Inflammatory macrophage treated with lipopolysaccharide for 4 hours (primary cell): Measurements from ENCODE around the gene ABCA10.

Experiments
- DNase-seq: peaks from one replicate; pipeline ENCODE4 v3.0.0-alpha.2; 2020

Gene ABCA10

GRCh38 chr17:69154267-69154666 lies 74.4 kb downstream of the ABCA10 start:
- DNase-seq = no peak

DNA sequence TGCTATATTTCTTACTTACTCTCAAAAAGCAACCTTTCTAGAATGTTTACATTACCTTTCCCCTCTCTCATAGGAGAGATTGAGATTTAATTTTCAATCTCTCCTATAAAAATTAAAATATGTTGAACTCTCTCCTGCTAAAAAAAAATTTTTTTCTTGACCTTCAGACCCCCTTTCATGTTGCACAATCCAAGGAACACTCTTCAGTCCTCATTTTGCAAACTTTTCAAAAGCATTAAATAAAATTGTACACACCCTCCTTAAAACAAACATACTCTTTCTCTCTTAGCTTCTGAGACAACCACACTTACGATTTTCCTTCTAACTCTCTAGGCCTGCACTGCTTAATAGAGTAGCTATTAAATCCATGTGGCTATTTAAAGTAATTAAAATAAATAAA lies 78.3 kb downstream of the ABCA10 start:
- DNase-seq = no peak

GRCh38 chr17:69147460-69147859 lies 81.2 kb downstream of the ABCA10 start:
- DNase-seq = no peak

DNA sequence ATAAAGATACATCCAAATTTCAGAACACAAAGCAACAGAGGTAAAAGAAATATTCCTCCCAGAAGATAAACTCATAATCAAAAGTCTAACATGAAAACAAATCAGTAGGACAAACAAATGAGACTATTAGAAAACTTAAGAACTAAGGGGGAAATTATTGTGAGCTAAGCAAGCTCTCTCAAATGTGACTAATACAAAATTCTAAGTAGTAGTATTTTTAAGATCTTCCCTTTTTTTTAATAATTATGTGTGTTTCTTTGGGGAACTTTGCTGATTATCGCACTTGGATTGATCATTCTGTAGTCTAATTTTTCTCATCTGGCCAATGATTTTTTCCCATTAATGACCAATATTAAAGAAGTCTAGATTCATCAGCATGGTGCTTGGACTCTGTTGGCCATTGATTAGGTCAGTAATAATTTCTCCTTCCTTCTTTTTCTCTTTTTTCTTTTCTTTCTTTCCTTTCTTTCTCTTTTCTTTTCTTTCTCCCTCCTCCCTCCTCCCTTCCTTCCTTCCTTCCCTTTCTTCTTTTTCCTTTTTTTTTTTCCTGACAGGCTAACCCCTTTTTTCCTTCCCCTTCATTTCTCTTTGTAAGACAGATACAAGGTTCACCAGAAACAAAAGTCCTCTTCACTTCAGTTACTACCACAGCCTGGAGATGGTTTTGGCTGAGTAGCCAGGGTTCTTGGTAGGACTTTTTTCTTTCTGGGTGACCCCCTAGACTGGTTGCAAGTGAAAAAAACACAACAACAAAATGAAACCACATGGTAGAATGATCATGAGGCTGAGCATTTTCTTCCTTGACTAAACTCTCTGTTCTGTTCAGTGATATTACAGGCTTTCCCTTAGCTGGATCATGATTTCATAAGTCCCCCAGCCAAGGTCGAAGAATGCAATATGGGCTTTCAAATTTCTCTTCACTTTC lies 84.0 kb downstream of the ABCA10 start:
- DNase-seq = peak; percentile 56

- no peak for DNase-seq
Measured at GRCh38 chr17:69143683-69144231, 84.9 kb downstream of the ABCA10 start.

GRCh38 chr17:69143151-69143550 lies 85.5 kb downstream of the ABCA10 start:
- DNase-seq = peak; percentile 81

- no peak for DNase-seq
Measured at GRCh38 chr17:69142175-69142802, 86.3 kb downstream of the ABCA10 start.

DNA sequence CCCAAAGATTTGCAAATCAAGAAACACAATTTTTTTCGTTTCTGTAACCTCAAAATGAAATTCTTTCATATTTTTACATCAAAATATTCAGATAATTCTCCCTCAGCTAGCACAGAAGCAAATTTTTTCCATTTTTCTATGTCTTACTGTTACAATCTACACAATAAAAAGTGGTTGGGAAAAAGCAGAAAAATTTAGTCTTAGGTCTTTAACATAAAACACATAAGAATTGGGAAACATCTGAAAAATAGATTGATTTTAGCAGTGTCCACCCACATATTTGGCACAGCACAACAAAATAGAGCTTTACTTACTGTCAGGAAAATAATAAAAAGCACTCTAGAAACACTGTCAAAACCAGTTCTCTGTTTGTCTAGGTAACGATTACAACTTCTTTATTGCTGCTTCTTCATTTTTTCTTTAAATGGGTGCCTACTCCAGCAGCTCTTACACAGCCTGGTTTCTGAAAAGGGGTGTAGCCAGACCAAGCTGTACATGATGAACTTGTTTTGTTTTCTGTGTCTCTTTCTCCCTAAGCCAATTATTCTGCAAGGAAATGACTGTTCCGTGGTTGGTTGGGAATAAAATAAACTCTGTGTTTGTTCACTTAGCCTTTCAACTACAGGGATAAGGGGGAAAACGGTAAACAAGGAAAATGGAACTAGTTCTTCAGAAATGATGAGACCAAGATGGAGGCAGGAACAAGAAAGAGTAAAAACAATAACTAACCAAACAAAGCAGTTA lies 87.0 kb downstream of the ABCA10 start, which contains the start of gene ABCA6:
Gene ABCA6 (minus strand): TSS at position 465 of the 744 bp plus-strand sequence. CDS start 1,192 bp downstream, outside the sequence.
- DNase-seq = peak; percentile 46

DNA sequence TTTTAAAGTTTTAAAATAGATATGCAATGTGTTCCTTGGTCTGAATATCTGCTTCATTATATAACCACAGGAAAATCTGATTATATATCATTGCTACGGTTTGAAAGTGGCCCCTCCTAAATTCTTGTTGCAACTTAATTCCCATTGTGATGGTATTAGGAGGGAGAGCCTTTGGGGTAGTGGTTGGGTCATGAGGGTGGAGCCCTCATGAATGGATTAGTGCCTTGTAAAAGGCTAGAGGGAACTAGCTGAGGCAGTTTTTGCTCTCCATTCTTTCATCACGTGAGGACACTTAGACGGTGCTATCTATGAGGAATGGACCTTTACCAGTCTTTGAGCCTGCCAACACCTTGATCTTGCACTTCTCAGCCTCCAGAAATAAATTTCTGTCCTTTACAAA lies 94.5 kb downstream of the ABCA10 start:
- DNase-seq = no peak

GRCh38 chr17:69130627-69131296 lies 97.9 kb downstream of the ABCA10 start:
- DNase-seq = no peak

GRCh38 chr17:69123626-69124025 lies 105.0 kb downstream of the ABCA10 start:
- no peak for DNase-seq

GRCh38 chr17:69122065-69122464 lies 106.6 kb downstream of the ABCA10 start:
- no peak for DNase-seq

- DNase-seq = peak; percentile 89
Measured at GRCh38 chr17:69117855-69118784, 110.5 kb downstream of the ABCA10 start.

- DNase-seq = no peak
Measured at GRCh38 chr17:69111794-69112193, 116.8 kb downstream of the ABCA10 start.

GRCh38 chr17:69105907-69106730 lies 122.5 kb downstream of the ABCA10 start:
- no peak for DNase-seq

DNA sequence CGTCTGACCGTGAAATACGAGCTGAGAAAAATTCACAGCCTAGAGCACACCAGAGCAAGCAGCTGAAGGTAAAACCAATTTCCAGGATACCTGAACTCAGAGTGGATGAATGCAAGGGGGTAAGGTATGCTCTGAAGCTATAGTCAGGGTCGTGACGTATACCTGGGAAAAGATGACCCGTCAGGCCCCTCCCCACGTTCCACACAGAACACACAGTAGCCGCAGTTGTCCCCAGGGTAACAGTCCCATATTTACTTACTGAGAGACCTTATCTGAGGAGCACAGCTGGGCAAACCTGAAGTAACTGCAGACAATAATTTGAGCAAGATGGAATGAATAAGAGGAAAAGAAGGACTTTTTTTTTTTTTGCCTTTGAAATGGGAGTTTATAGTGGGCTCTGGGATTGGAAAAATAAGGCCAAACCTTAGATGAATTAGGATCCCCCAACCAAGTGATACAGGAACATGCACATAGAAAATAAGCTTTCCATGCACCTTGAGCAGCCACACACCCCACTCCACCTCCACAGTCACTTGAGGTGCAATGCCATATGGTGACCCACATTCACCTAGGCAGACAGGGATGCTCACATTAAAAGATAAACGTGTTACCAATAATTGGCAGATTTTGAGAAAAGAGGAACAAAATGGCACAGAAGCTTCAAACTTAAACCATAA lies 124.9 kb downstream of the ABCA10 start:
- no peak for DNase-seq

DNA sequence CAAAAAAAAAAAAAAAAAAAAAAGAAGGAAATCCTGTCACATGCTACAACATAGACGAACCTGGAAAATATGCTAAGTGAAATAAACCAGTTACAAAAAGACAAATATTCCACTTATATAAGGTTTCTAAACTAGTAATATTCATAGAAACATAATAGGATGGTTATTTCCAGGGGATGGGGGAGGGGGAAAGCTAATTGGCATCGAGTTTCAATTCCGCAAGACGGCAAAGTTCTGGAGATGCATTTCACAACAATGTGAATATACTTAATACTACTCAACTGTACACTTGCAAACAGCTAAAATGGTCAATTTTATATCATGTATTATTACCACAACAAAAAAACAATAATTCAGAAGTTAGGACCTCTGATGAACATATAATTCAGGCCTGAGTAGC lies 130.0 kb downstream of the ABCA10 start:
- peak; percentile 62 for DNase-seq
